ENCODE data around the gene PIKFYVE. TPM values are rescaled to one million over a fixed set of nuclear protein-coding genes. Genes with fewer than 3 reads are reported as not detected.
"Not testable (repeated sequence)": the region's sequence is repeated elsewhere in the genome, so short reads cannot be mapped to it uniquely, and the experiment has no call there.

Gene PIKFYVE, protein sequence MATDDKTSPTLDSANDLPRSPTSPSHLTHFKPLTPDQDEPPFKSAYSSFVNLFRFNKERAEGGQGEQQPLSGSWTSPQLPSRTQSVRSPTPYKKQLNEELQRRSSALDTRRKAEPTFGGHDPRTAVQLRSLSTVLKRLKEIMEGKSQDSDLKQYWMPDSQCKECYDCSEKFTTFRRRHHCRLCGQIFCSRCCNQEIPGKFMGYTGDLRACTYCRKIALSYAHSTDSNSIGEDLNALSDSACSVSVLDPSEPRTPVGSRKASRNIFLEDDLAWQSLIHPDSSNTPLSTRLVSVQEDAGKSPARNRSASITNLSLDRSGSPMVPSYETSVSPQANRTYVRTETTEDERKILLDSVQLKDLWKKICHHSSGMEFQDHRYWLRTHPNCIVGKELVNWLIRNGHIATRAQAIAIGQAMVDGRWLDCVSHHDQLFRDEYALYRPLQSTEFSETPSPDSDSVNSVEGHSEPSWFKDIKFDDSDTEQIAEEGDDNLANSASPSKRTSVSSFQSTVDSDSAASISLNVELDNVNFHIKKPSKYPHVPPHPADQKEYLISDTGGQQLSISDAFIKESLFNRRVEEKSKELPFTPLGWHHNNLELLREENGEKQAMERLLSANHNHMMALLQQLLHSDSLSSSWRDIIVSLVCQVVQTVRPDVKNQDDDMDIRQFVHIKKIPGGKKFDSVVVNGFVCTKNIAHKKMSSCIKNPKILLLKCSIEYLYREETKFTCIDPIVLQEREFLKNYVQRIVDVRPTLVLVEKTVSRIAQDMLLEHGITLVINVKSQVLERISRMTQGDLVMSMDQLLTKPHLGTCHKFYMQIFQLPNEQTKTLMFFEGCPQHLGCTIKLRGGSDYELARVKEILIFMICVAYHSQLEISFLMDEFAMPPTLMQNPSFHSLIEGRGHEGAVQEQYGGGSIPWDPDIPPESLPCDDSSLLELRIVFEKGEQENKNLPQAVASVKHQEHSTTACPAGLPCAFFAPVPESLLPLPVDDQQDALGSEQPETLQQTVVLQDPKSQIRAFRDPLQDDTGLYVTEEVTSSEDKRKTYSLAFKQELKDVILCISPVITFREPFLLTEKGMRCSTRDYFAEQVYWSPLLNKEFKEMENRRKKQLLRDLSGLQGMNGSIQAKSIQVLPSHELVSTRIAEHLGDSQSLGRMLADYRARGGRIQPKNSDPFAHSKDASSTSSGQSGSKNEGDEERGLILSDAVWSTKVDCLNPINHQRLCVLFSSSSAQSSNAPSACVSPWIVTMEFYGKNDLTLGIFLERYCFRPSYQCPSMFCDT (N-terminal part only)
- polyA plus RNA-seq (12.7 to 18.4 TPM (median 13.5 TPM) in 3 replicates), polyA minus RNA-seq (11.8 to 46.8 TPM (median 28.3 TPM) in 3 replicates)
- 6.0 TPM for polyA plus RNA-seq (2011; ENCODE audit: low read depth)
- 6.0 and 11.1 TPM in 2 replicates for polyA plus RNA-seq (2011; cell fraction: cytosol; rRNA removed)
- polyA plus RNA-seq (2011; cell fraction: nucleus; rRNA removed): 24.6 and 27.8 TPM in 2 replicates
- polyA plus RNA-seq (2012; ENCODE audit: low replicate concordance): 5.0 and 7.5 TPM in 2 replicates
- polyA minus RNA-seq (2011; cell fraction: cytosol; rRNA and poly(A)+ RNA removed): 10.4 TPM
- polyA minus RNA-seq (2011; cell fraction: nucleus; rRNA and poly(A)+ RNA removed): 45.1 and 71.0 TPM in 2 replicates

DNA sequence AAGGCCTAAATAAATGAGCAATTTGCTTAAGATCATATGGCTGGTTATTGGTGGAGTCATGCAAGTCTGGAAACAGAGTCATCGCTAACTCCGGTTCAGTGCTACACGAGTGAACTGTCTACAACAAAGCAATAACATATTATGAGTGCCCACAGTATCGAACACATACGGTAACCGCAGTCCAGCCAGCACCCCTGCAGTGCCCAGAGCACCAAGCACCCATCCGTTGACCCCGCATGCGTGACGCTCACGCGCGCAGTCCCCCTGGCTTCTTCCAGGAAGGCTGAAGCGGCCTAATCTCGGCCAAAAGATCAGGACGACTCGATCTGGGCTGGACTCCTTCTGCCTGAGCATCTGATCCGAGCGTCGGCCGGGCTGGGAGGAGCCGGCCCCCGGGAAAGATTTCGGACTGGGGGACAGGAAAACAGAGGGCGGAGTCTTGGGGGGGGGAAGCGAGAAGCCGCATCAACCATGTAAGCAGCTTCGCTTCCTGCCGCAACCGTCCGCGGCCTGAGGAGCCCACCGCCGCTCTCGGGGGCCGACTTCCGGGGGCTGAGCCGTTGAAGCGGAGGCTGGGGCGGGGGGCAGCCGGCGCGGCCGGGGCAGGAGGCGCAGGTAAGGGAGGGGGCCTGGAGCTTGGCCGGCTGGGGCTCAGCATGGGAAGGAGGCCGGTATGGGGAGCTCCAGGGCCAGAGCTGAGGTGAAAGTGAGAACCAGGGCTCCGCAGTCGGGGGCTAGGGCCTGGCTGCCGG is at the start of gene PIKFYVE:
Gene PIKFYVE (plus strand): TSS at position 455 of the 752 bp plus-strand sequence. CDS start 5,265 bp downstream, outside the sequence.
- H3K4me3 ChIP-seq (ENCODE audit: control insufficient read depth in 2 of 3, extremely low read depth in 1 of 3, insufficient read depth in 2 of 3, low read depth in 1 of 3, low read length in 3 of 3): peak within 1 kb of the TSS; percentile 68 to 97 (median 93)
- peak within 1 kb of the TSS; percentile 99 for H2AFZ ChIP-seq (ENCODE audit: control insufficient read depth, low read length)
- DNase-seq (ENCODE audit: low read depth, low spot score) (peak; percentile 65), FAIRE-seq (peak; percentile 90)
- H3K79me2 ChIP-seq (ENCODE audit: control insufficient read depth, insufficient read depth, low read length): peaks cover 41% of the 10 kb centered on the region
- H3K27me3 ChIP-seq (ENCODE audit: control insufficient read depth, extremely low read depth, insufficient read depth, low read length): no peaks in the 10 kb centered on the region
- no peaks in the 10 kb centered on the region for H3K9me3 ChIP-seq (ENCODE audit: control insufficient read depth, low read depth, low read length)
- H3K9me1 ChIP-seq (ENCODE audit: control insufficient read depth, extremely low read depth, insufficient read depth, low read length): no peaks in the 10 kb centered on the region
- H3K9ac ChIP-seq (ENCODE audit: control insufficient read depth, extremely low read depth, insufficient read depth, low read length): peak within 1 kb of the TSS; percentile 93
- no peaks in the 10 kb centered on the region for H4K20me1 ChIP-seq (ENCODE audit: control insufficient read depth, extremely low read depth, insufficient read depth, low read length)
- peaks cover 16% of the 10 kb centered on the region for H3K4me1 ChIP-seq (ENCODE audit: control insufficient read depth, extremely low read depth, insufficient read depth, low read length)
- peak within 1 kb of the TSS; percentile 85 for H3K27ac ChIP-seq (ENCODE audit: control insufficient read depth, insufficient read depth, low read length)
- H3K36me3 ChIP-seq (ENCODE audit: control insufficient read depth in 2 of 2, extremely low read depth in 1 of 2, insufficient read depth in 2 of 2, low read length in 2 of 2): peaks cover 0 to 2% of the 10 kb centered on the region in 2 experiments
- TF ChIP-seq EZH2 (IDR thresholded peaks at IDR 0.05; ENCODE audit: low read length): no peak
- TF ChIP-seq, protein P1, sequence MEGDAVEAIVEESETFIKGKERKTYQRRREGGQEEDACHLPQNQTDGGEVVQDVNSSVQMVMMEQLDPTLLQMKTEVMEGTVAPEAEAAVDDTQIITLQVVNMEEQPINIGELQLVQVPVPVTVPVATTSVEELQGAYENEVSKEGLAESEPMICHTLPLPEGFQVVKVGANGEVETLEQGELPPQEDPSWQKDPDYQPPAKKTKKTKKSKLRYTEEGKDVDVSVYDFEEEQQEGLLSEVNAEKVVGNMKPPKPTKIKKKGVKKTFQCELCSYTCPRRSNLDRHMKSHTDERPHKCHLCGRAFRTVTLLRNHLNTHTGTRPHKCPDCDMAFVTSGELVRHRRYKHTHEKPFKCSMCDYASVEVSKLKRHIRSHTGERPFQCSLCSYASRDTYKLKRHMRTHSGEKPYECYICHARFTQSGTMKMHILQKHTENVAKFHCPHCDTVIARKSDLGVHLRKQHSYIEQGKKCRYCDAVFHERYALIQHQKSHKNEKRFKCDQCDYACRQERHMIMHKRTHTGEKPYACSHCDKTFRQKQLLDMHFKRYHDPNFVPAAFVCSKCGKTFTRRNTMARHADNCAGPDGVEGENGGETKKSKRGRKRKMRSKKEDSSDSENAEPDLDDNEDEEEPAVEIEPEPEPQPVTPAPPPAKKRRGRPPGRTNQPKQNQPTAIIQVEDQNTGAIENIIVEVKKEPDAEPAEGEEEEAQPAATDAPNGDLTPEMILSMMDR (optimal IDR thresholded peaks at IDR 0.05 in 1 of 3, IDR thresholded peaks at IDR 0.05 in 1 of 3, conservative IDR thresholded peaks at IDR 0.05 in 1 of 3; ENCODE audit: extremely low read depth in 1 of 3, insufficient read depth in 2 of 3, low read length in 3 of 3): no peak
- dilution Hi-C loops (cut with MboI; ENCODE audit: extremely low pct_ligation_motif_present, low sequenced_read_pairs): no loop called here
- peak within 1 kb of the TSS; percentile 96 for H3K4me2 ChIP-seq (ENCODE audit: control insufficient read depth, extremely low read depth, insufficient read depth, low read depth, low read length)

DNA sequence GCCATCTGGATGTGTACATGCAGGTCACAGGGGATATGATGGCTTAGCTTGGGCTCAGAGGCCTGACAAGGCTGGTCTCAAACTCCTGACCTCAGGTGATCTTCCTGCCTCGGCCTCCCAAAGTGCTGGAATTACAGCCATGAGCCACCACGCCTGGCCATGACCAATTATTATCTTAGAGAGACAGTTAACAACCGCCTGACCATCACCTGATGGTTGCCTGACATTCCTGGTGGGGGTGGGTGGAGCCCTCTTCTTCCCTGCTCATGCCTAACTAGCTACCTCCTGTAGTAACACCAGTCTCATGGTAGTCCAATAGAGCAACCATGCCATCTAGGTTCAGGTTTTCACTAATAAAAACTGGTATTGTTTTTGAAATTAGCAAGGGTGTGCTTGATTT is 44.2 kb upstream of the PIKFYVE start:
- H3K4me3 ChIP-seq (ENCODE audit: control insufficient read depth in 2 of 3, extremely low read depth in 1 of 3, insufficient read depth in 2 of 3, low read depth in 1 of 3, low read length in 3 of 3); H3K9me3 ChIP-seq (ENCODE audit: control insufficient read depth, low read depth, low read length); H4K20me1 ChIP-seq (ENCODE audit: control insufficient read depth, extremely low read depth, insufficient read depth, low read length); H3K4me2 ChIP-seq (ENCODE audit: control insufficient read depth, extremely low read depth, insufficient read depth, low read depth, low read length); H3K9ac ChIP-seq (ENCODE audit: control insufficient read depth, extremely low read depth, insufficient read depth, low read length); H3K27me3 ChIP-seq (ENCODE audit: control insufficient read depth, extremely low read depth, insufficient read depth, low read length); H3K36me3 ChIP-seq (ENCODE audit: control insufficient read depth in 2 of 2, extremely low read depth in 1 of 2, insufficient read depth in 2 of 2, low read length in 2 of 2); FAIRE-seq; H3K79me2 ChIP-seq (ENCODE audit: control insufficient read depth, insufficient read depth, low read length); H2AFZ ChIP-seq (ENCODE audit: control insufficient read depth, low read length); H3K9me1 ChIP-seq (ENCODE audit: control insufficient read depth, extremely low read depth, insufficient read depth, low read length); dilution Hi-C loops (cut with MboI; ENCODE audit: extremely low pct_ligation_motif_present, low sequenced_read_pairs); H3K27ac ChIP-seq (ENCODE audit: control insufficient read depth, insufficient read depth, low read length); DNase-seq (ENCODE audit: low read depth, low spot score): not testable (repeated sequence)
- H3K4me1 ChIP-seq (ENCODE audit: control insufficient read depth, extremely low read depth, insufficient read depth, low read length): peaks cover 13% of the 10 kb centered on the region
